BLaER1 treated with 17β-estradiol and CSF1 and Interleukin-3, amounts not matched to agents 10 nM and 100 nM (cell line): ENCODE data around the gene PKD1.

Source experiments
- H3K27ac ChIP-seq, 11 experiments: shearing (Covaris generic); formaldehyde crosslinking; 2 replicates each; pipeline ENCODE4 v1.8.1; 2022
- H3K27me3 ChIP-seq, 11 experiments: shearing (Covaris generic); formaldehyde crosslinking; 2 replicates each; pipeline ENCODE4 v1.8.1; 2022
- H3K36me3 ChIP-seq, 11 experiments: shearing (Covaris generic); formaldehyde crosslinking; 2 replicates each; pipeline ENCODE4 v1.8.1; 2022
- H3K4me1 ChIP-seq, 10 experiments: shearing (Covaris generic); formaldehyde crosslinking; 2 replicates each; pipeline ENCODE4 v1.8.1; 2022
- H3K4me2 ChIP-seq, 11 experiments: shearing (Covaris generic); formaldehyde crosslinking; 2 replicates each; pipeline ENCODE4 v1.8.1; 2022
- H3K4me3 ChIP-seq, 10 experiments: shearing (Covaris generic); formaldehyde crosslinking; 2 replicates each; pipeline ENCODE4 v1.8.1; 2022
- H3K9ac ChIP-seq, 11 experiments: shearing (Covaris generic); formaldehyde crosslinking; 2 replicates each; pipeline ENCODE4 v1.8.1; 2022
- H3K9me3 ChIP-seq, 11 experiments: shearing (Covaris generic); formaldehyde crosslinking; replicated peaks in 1 of 11; 2 replicates each; pipeline ENCODE4 v1.8.1; 2022
- H4K20me1 ChIP-seq, 11 experiments: shearing (Covaris generic); formaldehyde crosslinking; 2 replicates each; pipeline ENCODE4 v1.8.1; 2022
- Cebpa-rat ChIP-seq, 11 experiments: shearing (Covaris generic); IDR thresholded peaks; 2 replicates each; pipeline ENCODE4 v1.8.1; 2022

The PKD1 gene

GRCh38 chr16:2166263-2167067 is 30.8 kb upstream of the PKD1 start:
- H3K4me1 ChIP-seq = peaks cover 55 to 66% (median 59%) of the 10 kb centered on the region in 10 experiments
- no peak for TF ChIP-seq Cebpa-rat (IDR thresholded peaks at IDR 0.05)
- no peak overlapping the region for H3K4me3 ChIP-seq
- H3K9ac ChIP-seq = peak overlapping the region in 6 of 11 experiments; percentile 16 to 81 (median 34); a peak in 7 of 22 replicates
- peaks cover 50 to 84% (median 69%) of the 10 kb centered on the region in 11 experiments for H3K36me3 ChIP-seq
- H3K27me3 ChIP-seq = no peaks in the 10 kb centered on the region
- H3K9me3 ChIP-seq = peaks cover 0 to 25% (median 15%) of the 10 kb centered on the region in 11 experiments; a peak in 15 of 22 replicates
- H3K4me2 ChIP-seq = peak overlapping the region in 1 of 11 experiments; percentile 9; a peak in 1 of 22 replicates
- peaks cover 56 to 98% (median 83%) of the 10 kb centered on the region in 11 experiments for H4K20me1 ChIP-seq
- H3K27ac ChIP-seq = peak overlapping the region in 1 of 11 experiments; percentile 22; a peak in 1 of 22 replicates

DNA sequence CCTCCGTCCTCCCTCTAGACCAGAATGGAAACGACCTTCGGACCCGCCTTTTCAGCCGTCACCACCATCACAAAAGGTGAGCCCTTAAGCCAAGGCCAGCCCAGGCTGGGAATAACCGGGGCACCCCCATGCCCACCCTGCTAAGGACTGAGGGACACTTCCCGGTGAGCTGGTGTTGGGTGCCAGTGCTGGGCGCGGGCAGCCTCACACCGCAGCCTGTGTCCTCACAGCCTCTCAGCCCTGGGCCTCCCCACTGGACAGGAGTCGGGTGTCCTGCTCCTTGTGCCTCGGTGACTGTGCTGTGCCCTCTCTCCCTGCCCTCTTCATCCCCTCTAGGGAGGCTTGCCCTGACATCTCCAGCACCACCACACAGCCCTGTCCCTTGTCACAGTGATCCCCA is 30.2 kb upstream of the PKD1 start:
- TF ChIP-seq Cebpa-rat (IDR thresholded peaks at IDR 0.05) = no peak
- H3K4me3 ChIP-seq = no peak overlapping the region
- peaks cover 45 to 81% (median 63%) of the 10 kb centered on the region in 11 experiments for H3K36me3 ChIP-seq
- peak overlapping the region in 1 of 11 experiments; percentile 22; a peak in 1 of 22 replicates for H3K27ac ChIP-seq
- peaks cover 0 to 25% (median 15%) of the 10 kb centered on the region in 11 experiments; a peak in 15 of 22 replicates for H3K9me3 ChIP-seq
- peak overlapping the region in 2 of 11 experiments; percentile 16 to 20; a peak in 2 of 22 replicates for H3K9ac ChIP-seq
- no peaks in the 10 kb centered on the region for H3K27me3 ChIP-seq
- peaks cover 61 to 98% (median 88%) of the 10 kb centered on the region in 11 experiments for H4K20me1 ChIP-seq
- peaks cover 53 to 66% (median 58%) of the 10 kb centered on the region in 10 experiments for H3K4me1 ChIP-seq
- no peak overlapping the region for H3K4me2 ChIP-seq

GRCh38 chr16:2163211-2163881 is 27.6 kb upstream of the PKD1 start:
- H3K27me3 ChIP-seq = no peaks in the 10 kb centered on the region
- peaks cover 51 to 65% (median 58%) of the 10 kb centered on the region in 10 experiments for H3K4me1 ChIP-seq
- 0 out of 20 replicates have a peak overlapping the region, but pooled peaks of 1 of the 10 experiments have one; percentile 3 for H3K4me3 ChIP-seq
- peak overlapping the region in 3 of 11 experiments; percentile 13 to 91 (median 32); a peak in 4 of 22 replicates for H3K27ac ChIP-seq
- peaks cover 40 to 67% (median 57%) of the 10 kb centered on the region in 11 experiments for H3K36me3 ChIP-seq
- TF ChIP-seq Cebpa-rat (IDR thresholded peaks at IDR 0.05) = no peak
- H3K9ac ChIP-seq = peak overlapping the region in 1 of 11 experiments; percentile 33; a peak in 1 of 22 replicates
- peaks cover 70 to 97% (median 90%) of the 10 kb centered on the region in 11 experiments for H4K20me1 ChIP-seq
- peaks cover 0 to 25% (median 15%) of the 10 kb centered on the region in 11 experiments; a peak in 15 of 22 replicates for H3K9me3 ChIP-seq
- H3K4me2 ChIP-seq = no peak overlapping the region

GRCh38 chr16:2162676-2163118 is 27.0 kb upstream of the PKD1 start:
- Histone ChIP-seq H3K27me3 (no peaks in the 10 kb centered on the region), H4K20me1 (peaks cover 70 to 97% (median 92%) of the 10 kb centered on the region in 11 experiments), H3K4me1 (peaks cover 51 to 65% (median 58%) of the 10 kb centered on the region in 10 experiments), H3K36me3 (peaks cover 33 to 67% (median 53%) of the 10 kb centered on the region in 11 experiments), H3K9me3 (peaks cover 0 to 25% (median 15%) of the 10 kb centered on the region in 11 experiments; a peak in 15 of 22 replicates), H3K4me3 (no peak overlapping the region), H3K9ac (peak overlapping the region in 6 of 11 experiments; percentile 12 to 94 (median 64); a peak in 7 of 22 replicates), H3K4me2 (peak overlapping the region in 7 of 11 experiments; percentile 73 to 100 (median 100); a peak in 11 of 22 replicates), H3K27ac (peak overlapping the region in 7 of 11 experiments; percentile 68 to 91 (median 79); a peak in 12 of 22 replicates)
- TF ChIP-seq Cebpa-rat (IDR thresholded peaks at IDR 0.05) = no peak

- no peak for TF ChIP-seq Cebpa-rat (IDR thresholded peaks at IDR 0.05)
- H3K9ac ChIP-seq = peak overlapping the region; percentile 29 to 94 (median 60); a peak in 20 of 22 replicates
- H4K20me1 ChIP-seq = peaks cover 77 to 97% (median 92%) of the 10 kb centered on the region in 11 experiments
- H3K4me2 ChIP-seq = peak overlapping the region; percentile 71 to 100 (median 100)
- H3K9me3 ChIP-seq = peaks cover 0 to 25% (median 15%) of the 10 kb centered on the region in 11 experiments; a peak in 15 of 22 replicates
- peaks cover 25 to 62% (median 48%) of the 10 kb centered on the region in 11 experiments for H3K36me3 ChIP-seq
- H3K27ac ChIP-seq = peak overlapping the region in 10 of 11 experiments; percentile 16 to 91 (median 78); a peak in 19 of 22 replicates
- no peaks in the 10 kb centered on the region for H3K27me3 ChIP-seq
- peaks cover 52 to 65% (median 58%) of the 10 kb centered on the region in 10 experiments for H3K4me1 ChIP-seq
- peak overlapping the region in 2 of 10 experiments; percentile 15 to 28; a peak in 1 of 20 replicates for H3K4me3 ChIP-seq
Measured at GRCh38 chr16:2161911-2162310, 26.2 kb upstream of the PKD1 start.

DNA sequence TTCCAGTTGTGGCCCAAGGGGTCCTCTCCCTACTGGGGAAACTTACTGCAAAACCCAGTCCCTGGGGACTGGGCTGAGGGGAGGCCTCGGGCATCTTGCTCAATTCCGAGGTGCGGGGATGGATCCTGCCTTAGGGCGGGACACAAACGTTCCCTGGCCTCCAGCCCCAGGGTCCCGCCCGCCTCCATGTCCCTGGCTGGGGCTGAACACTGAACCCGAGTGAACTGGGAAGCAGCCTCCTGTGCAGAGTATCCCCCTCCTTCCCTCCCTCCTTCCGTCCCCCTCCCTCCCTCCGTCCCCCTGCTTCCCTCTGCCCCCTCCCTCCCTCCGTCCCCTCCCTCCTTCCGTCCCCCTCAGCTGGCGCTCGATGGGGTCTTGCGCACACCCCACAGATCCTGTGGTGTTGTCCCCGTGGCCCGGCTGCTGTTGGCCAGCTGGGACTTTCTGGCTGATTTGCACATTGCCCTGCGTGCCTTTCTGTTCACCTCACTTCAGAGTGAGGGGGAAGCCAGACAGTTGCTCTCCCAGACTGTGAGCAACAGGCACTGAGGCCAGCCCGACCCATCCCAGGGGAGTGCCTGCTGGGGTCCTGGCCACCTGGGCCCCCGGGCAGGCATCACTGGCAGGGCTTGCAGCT is 25.3 kb upstream of the PKD1 start:
- H3K9ac ChIP-seq = peak overlapping the region; percentile 60 to 94 (median 74)
- peaks cover 76 to 97% (median 88%) of the 10 kb centered on the region in 11 experiments for H4K20me1 ChIP-seq
- peaks cover 17 to 53% (median 40%) of the 10 kb centered on the region in 11 experiments for H3K36me3 ChIP-seq
- peak overlapping the region; percentile 95 to 100 (median 100) for H3K4me2 ChIP-seq
- H3K4me3 ChIP-seq = peak overlapping the region in 9 of 10 experiments; percentile 28 to 61 (median 54); a peak in 16 of 20 replicates
- TF ChIP-seq Cebpa-rat (IDR thresholded peaks at IDR 0.05) = peak in 1 of 11 experiments; percentile 26; a peak in 2 of 22 replicates
- H3K9me3 ChIP-seq = peaks cover 0 to 25% (median 15%) of the 10 kb centered on the region in 11 experiments; a peak in 15 of 22 replicates
- H3K27me3 ChIP-seq = no peaks in the 10 kb centered on the region
- peaks cover 54 to 66% (median 61%) of the 10 kb centered on the region in 10 experiments for H3K4me1 ChIP-seq
- peak overlapping the region; percentile 9 to 91 (median 76); a peak in 19 of 22 replicates for H3K27ac ChIP-seq

GRCh38 chr16:2159175-2159838 is 23.6 kb upstream of the PKD1 start:
- H3K4me2 ChIP-seq = peak overlapping the region; percentile 99 to 100 (median 100)
- peaks cover 0 to 13% (median 12%) of the 10 kb centered on the region in 11 experiments; a peak in 15 of 22 replicates for H3K9me3 ChIP-seq
- TF ChIP-seq Cebpa-rat (IDR thresholded peaks at IDR 0.05) = no peak
- H3K9ac ChIP-seq = peak overlapping the region; percentile 82 to 95 (median 90)
- no peaks in the 10 kb centered on the region for H3K27me3 ChIP-seq
- H3K27ac ChIP-seq = peak overlapping the region; percentile 76 to 91 (median 86)
- H3K4me1 ChIP-seq = peaks cover 54 to 66% (median 61%) of the 10 kb centered on the region in 10 experiments
- H4K20me1 ChIP-seq = peaks cover 80 to 91% (median 82%) of the 10 kb centered on the region in 11 experiments
- H3K36me3 ChIP-seq = peaks cover 9 to 47% (median 34%) of the 10 kb centered on the region in 11 experiments
- peak overlapping the region; percentile 40 to 97 (median 80) for H3K4me3 ChIP-seq
